HepG2 (cell line): Measurements from ENCODE around the gene POLE3. TPM values are rescaled to one million over a fixed set of nuclear protein-coding genes. Genes with fewer than 3 reads are reported as not detected.

Experiments
- ADNP ChIP-seq: sonication (generic); formaldehyde crosslinking; IDR thresholded peaks from 2 replicates; pipeline ENCODE4 v1.4.0; 2020; ENCODE audit warnings: missing genetic modification reagents
- CREB1 ChIP-seq, 2 experiments: fragments of 450-650 bp in 1 of 2; IDR thresholded peaks; 2 replicates each; pipeline ENCODE4 v1.6.1; 2016 to 2017; ENCODE audit warnings: control low read depth in 1 of 2, mild to moderate bottlenecking in 1 of 2, missing compliant biosample characterization in 1 of 2, missing genetic modification characterization in 1 of 2
- ETS1 ChIP-seq: sonication (generic); formaldehyde crosslinking; IDR thresholded peaks from 2 replicates; pipeline ENCODE4 v1.4.0; 2020; ENCODE audit warnings: missing genetic modification reagents
- FOXP1 ChIP-seq, 2 experiments: fragments of 450-650 bp in 1 of 2; IDR thresholded peaks; 2 replicates each; pipeline ENCODE4 v1.6.1; 2017 to 2018; ENCODE audit warnings: antibody characterized with exemption in 1 of 2
- GTF3A ChIP-seq: sonication (generic); formaldehyde crosslinking; conservative IDR thresholded peaks from 2 replicates; pipeline ENCODE4 v1.4.0; 2020; ENCODE audit warnings: mild to moderate bottlenecking, missing genetic modification reagents
- IRF2 ChIP-seq: IDR thresholded peaks from 2 replicates; pipeline ENCODE4 v1.6.1; 2018; ENCODE audit warnings: missing genetic modification reagents, missing compliant biosample characterization
- MLLT10 ChIP-seq: sonication (generic); formaldehyde crosslinking; IDR thresholded peaks from 2 replicates; pipeline ENCODE4 v1.4.0; 2020; ENCODE audit warnings: missing genetic modification reagents
- NFKB2 ChIP-seq: sonication (generic); formaldehyde crosslinking; IDR thresholded peaks from 2 replicates; pipeline ENCODE4 v1.4.0; 2020; ENCODE audit warnings: missing genetic modification reagents, borderline replicate concordance
- NONO ChIP-seq, 2 experiments: fragments of 450-650 bp in 1 of 2; sonication (generic) in 1 of 2; formaldehyde crosslinking in 1 of 2; IDR thresholded peaks in 1 of 2; conservative IDR thresholded peaks in 1 of 2; 2 replicates each; pipeline versions ENCODE4 v1.6.1 to v1.8.0; 2017 to 2022; ENCODE audit warnings: mild to moderate bottlenecking in 1 of 2, missing genetic modification reagents in 1 of 2, moderate library complexity in 1 of 2
- PBX3 ChIP-seq: sonication (generic); formaldehyde crosslinking; IDR thresholded peaks from 2 replicates; pipeline ENCODE4 v1.8.1; 2023; ENCODE audit warnings: missing genetic modification reagents, inconsistent platforms, borderline replicate concordance
- RARG ChIP-seq: sonication (generic); formaldehyde crosslinking; IDR thresholded peaks from 2 replicates; pipeline ENCODE4 v1.4.0; 2020; ENCODE audit warnings: low read depth, mild to moderate bottlenecking, missing genetic modification reagents
- RBFOX2 ChIP-seq: fragments of 200-400 bp; formaldehyde crosslinking; IDR thresholded peaks from 2 replicates; pipeline ENCODE4 v1.6.1; 2017; ENCODE audit warnings: low read depth, mild to moderate bottlenecking, low read length
- RFXANK ChIP-seq: IDR thresholded peaks from 2 replicates; pipeline ENCODE4 v1.6.1; 2016
- SP2 ChIP-seq: sonication (generic); formaldehyde crosslinking; IDR thresholded peaks from 2 replicates; pipeline ENCODE4 v1.5.1; 2020; ENCODE audit warnings: mild to moderate bottlenecking, missing genetic modification reagents
- STAT6 ChIP-seq: sonication (generic); formaldehyde crosslinking; IDR thresholded peaks from 2 replicates; pipeline ENCODE4 v1.4.0; 2020; ENCODE audit warnings: missing genetic modification reagents, mild to moderate bottlenecking, borderline replicate concordance
- TGIF2 ChIP-seq: IDR thresholded peaks from 2 replicates; pipeline ENCODE4 v1.6.1; 2016; ENCODE audit warnings: control low read depth, missing compliant biosample characterization
- ZFP90 ChIP-seq: sonication (generic); formaldehyde crosslinking; IDR thresholded peaks from 2 replicates; pipeline ENCODE4 v1.8.0; 2022; ENCODE audit warnings: missing genetic modification reagents, mild to moderate bottlenecking, inconsistent platforms, borderline replicate concordance
- ZNF101 ChIP-seq: sonication (generic); formaldehyde crosslinking; IDR thresholded peaks from 2 replicates; pipeline ENCODE4 v1.4.0; 2020; ENCODE audit warnings: mild to moderate bottlenecking, low read depth, missing genetic modification reagents, borderline replicate concordance
- ZNF557 ChIP-seq: sonication (generic); formaldehyde crosslinking; IDR thresholded peaks from 2 replicates; pipeline ENCODE4 v1.4.0; 2020; ENCODE audit warnings: missing genetic modification reagents
- ZNF564 ChIP-seq: sonication (generic); formaldehyde crosslinking; IDR thresholded peaks from 2 replicates; pipeline ENCODE4 v1.8.1; 2023; ENCODE audit warnings: mild to moderate bottlenecking, missing genetic modification reagents
- ZNF569 ChIP-seq: sonication (generic); formaldehyde crosslinking; IDR thresholded peaks from 2 replicates; pipeline ENCODE4 v1.5.0; 2020; ENCODE audit warnings: mild to moderate bottlenecking, missing genetic modification reagents, moderate library complexity, borderline replicate concordance
- ZNF709 ChIP-seq: sonication (generic); formaldehyde crosslinking; IDR thresholded peaks from 2 replicates; pipeline ENCODE4 v1.5.0; 2020; ENCODE audit warnings: mild to moderate bottlenecking, missing genetic modification reagents
- ZNF790 ChIP-seq: sonication (generic); formaldehyde crosslinking; IDR thresholded peaks from 2 replicates; pipeline ENCODE4 v1.8.0; 2022; ENCODE audit warnings: missing genetic modification reagents, mild to moderate bottlenecking, borderline replicate concordance
- polyA plus RNA-seq, 8 experiments: library from polyadenylated mRNA; depleted of rRNA in 3 of 8; stranded (reverse) in 7 of 8; unstranded in 1 of 8; fragments of >200 nt; fragmentation: Illumina TruSeq in 4 of 8; extraction: Trizol in 4 of 8; gene quantifications; 2 replicates each; pipeline versions ENCODE4 v1.2.1 to v1.2.3, GENCODE V29; 2011 to 2016; ENCODE audit warnings: low read depth in 4 of 8, missing spikeins in 1 of 8, mixed read lengths in 1 of 8; ENCODE audit not compliant: insufficient read depth in 1 of 8
- total RNA-seq, 5 experiments: library from RNA; depleted of rRNA; stranded (reverse); fragments of >200 nt; fragmentation: Illumina TruSeq; extraction: Trizol; gene quantifications; 2 replicates each; pipeline ENCODE4 v1.2.3, GENCODE V29; 2016; ENCODE audit warnings: low read depth in 1 of 5
- TF ChIP-seq, protein P1 (sequence below): sonication (generic); formaldehyde crosslinking; IDR thresholded peaks from 2 replicates; pipeline ENCODE4 v1.9.0; 2021; ENCODE audit warnings: missing genetic modification reagents, borderline replicate concordance

POLE3 gene
- total and polyA plus RNA-seq, 2 of the 13 experiments (the other 11 are each of a cell fraction or from before 2014, with no cell fraction given) = 36.0 to 77.2 TPM

DNA sequence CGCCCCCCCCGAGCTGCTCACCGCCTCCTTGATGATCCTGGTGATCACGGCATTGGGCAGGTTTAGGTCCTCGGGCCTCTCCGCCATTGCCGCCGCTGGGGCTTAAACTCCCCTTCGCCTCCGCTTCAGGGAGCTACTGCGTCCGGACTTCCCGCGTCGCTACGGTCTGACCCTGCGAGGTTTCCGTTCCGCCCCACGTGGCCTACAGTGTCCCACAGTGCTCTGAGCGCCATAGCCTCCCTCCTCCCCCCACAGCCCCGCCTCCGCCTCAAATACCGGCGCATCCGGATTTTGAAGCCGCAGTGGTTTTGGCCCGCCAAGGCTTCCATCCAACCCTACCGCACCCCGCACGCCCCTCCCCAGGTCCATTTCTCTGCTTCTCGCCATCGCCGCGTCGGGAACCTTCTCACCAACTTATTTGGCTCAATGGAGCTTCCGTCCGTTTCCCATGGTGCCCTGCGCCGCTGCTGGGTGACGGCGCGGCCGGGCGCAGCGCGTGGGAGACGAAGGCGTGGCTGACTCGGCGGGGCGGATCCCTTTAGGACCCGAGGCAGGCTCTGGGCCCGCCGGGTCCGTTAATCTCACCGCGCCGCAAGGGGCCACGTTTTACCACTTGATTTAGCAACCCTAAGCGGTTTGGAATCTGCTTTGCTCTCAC, at the start of gene POLE3, which contains the start of gene C9orf43 (continued):
- TF ChIP-seq ETS1 (CRISPR knock-in tag) (no peak), ADNP (no peak), ZNF557 (CRISPR knock-in tag) (no peak), ZNF101 (no peak), IRF2 (peak; percentile 89), NONO (IDR thresholded peaks at IDR 0.05) (no peak), NONO (CRISPR knock-in tag; conservative IDR thresholded peaks at IDR 0.05) (peak; percentile 98), NFKB2 (peak; percentile 95), ZNF709 (no peak; the same call in 1 of the 2 replicates), ZNF569 (CRISPR knock-in tag) (no peak), MLLT10 (CRISPR knock-in tag) (no peak), RBFOX2 (peak; percentile 93), ZNF790 (CRISPR knock-in tag) (0 out of 2 replicates have a peak, but pooled peaks have one; percentile 49), SP2 (CRISPR knock-in tag) (peak; percentile 59), CREB1 (IDR thresholded peaks at IDR 0.05) (peak; percentile 77), CREB1 (CRISPR knock-in tag; IDR thresholded peaks at IDR 0.05) (peak; percentile 91), RFXANK (CRISPR knock-in tag) (0 out of 2 replicates have a peak, but pooled peaks have one; percentile 52), PBX3 (CRISPR knock-in tag) (no peak), ZFP90 (CRISPR knock-in tag) (peak; percentile 89; the same call in 1 of the 2 replicates), FOXP1 (IDR thresholded peaks at IDR 0.05) (no peak), FOXP1 (CRISPR knock-in tag; IDR thresholded peaks at IDR 0.05) (no peak), TGIF2 (CRISPR knock-in tag) (peak; percentile 73), ZNF564 (CRISPR knock-in tag) (no peak), RARG (no peak), GTF3A (CRISPR knock-in tag) (peak; percentile 91; the same call in 1 of the 2 replicates), STAT6 (CRISPR knock-in tag) (no peak; the same call in 1 of the 2 replicates)
- TF ChIP-seq, protein P1, sequence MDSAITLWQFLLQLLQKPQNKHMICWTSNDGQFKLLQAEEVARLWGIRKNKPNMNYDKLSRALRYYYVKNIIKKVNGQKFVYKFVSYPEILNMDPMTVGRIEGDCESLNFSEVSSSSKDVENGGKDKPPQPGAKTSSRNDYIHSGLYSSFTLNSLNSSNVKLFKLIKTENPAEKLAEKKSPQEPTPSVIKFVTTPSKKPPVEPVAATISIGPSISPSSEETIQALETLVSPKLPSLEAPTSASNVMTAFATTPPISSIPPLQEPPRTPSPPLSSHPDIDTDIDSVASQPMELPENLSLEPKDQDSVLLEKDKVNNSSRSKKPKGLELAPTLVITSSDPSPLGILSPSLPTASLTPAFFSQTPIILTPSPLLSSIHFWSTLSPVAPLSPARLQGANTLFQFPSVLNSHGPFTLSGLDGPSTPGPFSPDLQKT = no peak
